Activated CD4-positive, alpha-beta T cell treated with anti-CD3 and anti-CD28 coated beads, Interleukin-2, Interleukin-6, amounts not matched to agents 100 ng/mL and 50 ng/mL, durations not matched to agents 16 hours and 8 hours (primary cell): ENCODE measurements around the gene ASCC3.
"Not testable (repeated sequence)": the region's sequence is repeated elsewhere in the genome, so short reads cannot be mapped to it uniquely, and the experiment has no call there.

Experiments used
- DNase-seq: peaks from one replicate; pipeline ENCODE4 v3.0.0-alpha.2; 2020

ASCC3 gene

GRCh38 chr6:100712997-100713396, 168.1 kb downstream of the ASCC3 start:
- DNase-seq: no peak

- DNase-seq: no peak
These were observed 174.6 kb downstream of the ASCC3 start for GRCh38 chr6:100706491-100706890.

DNA sequence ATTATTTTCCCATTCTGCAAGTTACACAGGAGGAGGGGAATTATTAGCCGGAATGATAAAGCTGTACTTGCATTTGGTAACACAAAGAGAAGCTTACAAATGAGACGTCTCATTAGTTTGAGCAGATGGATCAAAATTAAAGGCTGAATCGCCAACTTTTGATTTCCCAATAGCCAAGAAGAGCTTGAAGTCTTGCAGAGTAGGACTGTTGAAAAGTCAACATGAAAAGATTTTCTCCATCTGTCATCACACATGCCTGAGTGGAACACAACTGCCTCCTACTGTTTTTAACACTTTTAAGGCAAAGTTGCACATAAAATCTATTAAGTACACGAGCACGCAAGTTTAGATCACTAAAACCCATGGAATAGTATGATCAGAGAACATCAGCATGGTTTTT, 176.2 kb downstream of the ASCC3 start:
- DNase-seq: no peak

DNA sequence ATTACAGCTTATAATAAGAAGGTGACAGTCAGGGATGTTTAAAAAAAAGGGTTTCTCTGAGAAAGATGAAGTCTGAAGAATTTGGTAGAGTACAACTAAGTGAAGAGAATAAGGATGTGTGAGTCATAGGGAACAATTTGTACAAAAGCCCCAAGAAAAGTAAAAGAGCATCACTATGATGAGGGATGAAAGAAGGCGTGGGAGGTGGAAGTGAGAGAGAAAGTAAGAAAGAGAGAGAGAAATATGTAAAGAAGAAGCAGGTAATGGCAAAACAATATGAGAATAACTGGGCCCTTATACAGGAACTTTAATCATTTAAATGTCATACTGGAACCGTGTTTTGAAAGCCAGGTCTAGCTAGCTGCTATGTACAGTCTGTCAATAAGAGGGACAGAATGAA, 179.4 kb downstream of the ASCC3 start:
- no peak for DNase-seq

- DNase-seq: no peak
These were observed 181.1 kb downstream of the ASCC3 start for GRCh38 chr6:100700009-100700408.

- no peak for DNase-seq
These were observed 185.7 kb downstream of the ASCC3 start for GRCh38 chr6:100695445-100695844.

DNA sequence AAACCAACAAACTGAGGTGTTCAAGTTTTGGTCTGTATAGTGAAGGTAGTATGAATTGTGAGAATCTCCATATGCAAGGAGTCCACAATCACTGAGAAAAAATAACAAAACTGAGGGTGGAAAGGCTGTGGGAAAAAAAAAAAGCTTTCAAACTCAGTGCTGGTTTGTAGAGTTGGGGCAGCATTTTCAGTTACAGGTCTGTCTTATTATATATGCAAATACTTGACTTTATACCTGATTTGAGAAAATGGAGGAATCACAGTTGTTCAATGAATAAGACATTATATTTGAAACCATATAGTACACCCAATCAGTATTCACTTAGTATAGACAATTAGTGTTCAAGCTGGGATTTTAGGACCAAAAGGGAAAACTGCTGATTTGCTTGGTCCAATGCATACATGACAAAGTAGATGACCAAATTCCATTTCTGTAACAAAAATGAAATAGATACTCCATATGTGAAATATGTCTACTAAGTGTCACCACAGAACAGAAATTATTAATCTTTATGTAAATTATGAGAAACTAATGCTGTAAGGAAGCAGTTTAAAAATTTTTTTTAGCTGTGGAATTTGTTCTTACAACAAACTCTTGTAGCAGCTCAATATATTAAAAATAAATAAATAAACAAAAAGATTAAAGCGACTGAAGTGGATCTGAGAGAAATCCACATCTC, 187.7 kb downstream of the ASCC3 start:
- no peak for DNase-seq

GRCh38 chr6:100691972-100692371, 189.2 kb downstream of the ASCC3 start:
- no peak for DNase-seq

- no peak for DNase-seq
These were observed 194.9 kb downstream of the ASCC3 start for GRCh38 chr6:100686216-100686615.

DNA sequence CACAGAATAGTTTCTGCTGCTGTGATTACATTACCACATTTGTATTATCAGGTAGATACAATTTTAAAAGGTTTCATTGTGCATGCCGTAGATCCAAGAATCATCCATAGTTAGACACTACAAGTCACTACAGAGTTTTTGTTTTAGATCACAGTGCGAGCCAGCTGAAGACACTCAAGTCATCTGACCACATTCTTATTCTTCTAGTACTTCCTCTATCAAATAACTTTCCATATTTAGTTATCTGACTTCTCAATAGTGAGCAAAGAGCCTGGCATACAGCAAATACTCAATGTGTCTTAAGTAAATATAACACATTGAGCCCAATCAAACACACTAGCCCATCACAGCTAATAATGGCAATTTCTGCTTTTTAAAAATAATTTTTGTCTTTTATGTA, 195.4 kb downstream of the ASCC3 start:
- DNase-seq: no peak

DNA sequence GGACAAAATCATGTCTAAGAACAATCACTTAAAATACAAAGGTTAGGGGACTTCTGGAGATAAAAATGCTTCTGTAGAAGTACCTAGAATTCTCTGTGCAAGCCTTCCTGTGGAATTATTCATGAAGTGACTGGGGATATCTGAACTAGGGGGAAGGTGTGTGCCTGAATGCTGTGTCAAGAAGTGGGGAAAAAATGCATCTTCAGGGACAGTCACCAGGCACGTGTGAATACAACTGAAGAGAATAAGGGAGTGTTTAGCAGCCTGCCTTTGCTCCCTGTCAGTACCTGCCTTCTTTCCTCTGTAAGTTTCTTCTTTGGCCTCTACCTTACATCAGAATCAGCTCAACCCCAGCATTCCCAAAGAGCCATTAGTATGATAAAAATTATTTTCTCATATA, 201.0 kb downstream of the ASCC3 start:
- DNase-seq: no peak

DNA sequence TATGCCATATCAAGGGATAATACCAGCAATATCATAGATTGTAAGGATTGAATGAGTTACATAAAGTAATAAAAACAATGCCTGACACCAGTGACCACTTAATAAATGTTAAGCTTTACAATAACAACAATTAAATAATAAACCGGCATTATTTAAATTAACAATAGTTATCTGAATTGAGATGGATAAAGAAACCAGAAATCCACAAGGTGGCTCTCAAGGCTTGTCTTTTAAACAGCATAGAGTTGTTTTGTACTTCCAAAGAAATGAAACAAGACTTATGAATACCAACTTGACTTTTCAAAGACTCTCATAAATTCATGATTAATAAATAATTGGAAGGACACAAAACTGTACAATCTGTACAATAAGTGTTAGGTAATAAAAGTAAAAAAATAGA, 203.1 kb downstream of the ASCC3 start:
- no peak for DNase-seq

DNA sequence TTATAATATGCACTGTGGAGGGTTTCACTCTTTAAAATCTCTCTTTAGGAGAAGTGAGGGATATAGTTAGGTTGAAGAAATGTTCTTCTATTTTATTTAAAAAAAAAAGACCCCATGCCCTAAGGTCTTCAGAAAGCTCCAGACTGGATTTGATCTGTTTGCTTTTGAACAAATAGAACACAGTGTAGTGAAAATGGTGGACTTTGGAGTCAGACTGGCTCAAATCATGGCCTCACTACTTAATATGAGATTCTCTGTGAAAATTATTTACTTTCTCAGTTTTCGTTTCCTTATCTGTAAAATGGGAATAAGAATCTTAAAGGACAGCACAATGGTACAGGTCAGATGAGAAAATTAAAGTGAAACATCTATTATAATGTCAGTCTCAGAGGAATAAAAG, 203.9 kb downstream of the ASCC3 start:
- DNase-seq: no peak

DNA sequence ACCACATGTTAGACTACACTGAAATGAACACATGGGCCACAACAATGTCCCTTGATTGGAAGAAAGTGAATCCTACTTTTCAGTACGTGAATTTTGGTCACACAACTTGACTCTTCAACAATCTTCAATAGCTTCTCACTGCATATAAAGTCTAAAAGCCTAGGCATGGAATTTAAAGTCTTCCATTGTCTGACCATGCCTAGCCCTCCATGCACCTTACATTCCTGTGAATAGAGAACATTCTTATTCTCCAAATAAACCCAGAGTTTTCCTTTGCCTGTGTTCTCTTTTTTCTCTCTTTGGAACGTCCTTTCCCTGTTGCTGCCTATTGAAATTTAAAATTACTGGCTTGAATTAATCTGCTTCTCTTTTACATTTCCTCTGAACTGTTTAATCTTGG, 207.5 kb downstream of the ASCC3 start:
- no peak for DNase-seq

DNA sequence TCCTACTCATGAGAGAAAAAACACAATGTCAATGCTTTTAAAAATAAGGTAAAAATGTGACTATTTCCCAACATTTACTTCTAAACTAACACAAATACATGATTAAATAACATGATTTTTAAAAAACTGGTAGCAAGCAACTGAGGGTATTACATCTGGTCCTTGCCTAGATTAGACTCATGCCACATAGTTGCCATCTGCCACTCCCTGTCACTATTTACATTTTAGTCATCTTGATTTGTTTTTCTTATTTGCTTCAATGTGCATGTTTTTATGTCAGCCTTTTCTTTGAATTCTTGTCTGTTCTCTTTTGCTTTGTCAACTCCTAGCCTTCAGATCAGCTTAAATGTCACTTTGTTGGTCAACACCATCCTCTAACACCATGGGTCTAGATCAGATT, 209.4 kb downstream of the ASCC3 start:
- DNase-seq: no peak

- DNase-seq: no peak
These were observed 211.1 kb downstream of the ASCC3 start for GRCh38 chr6:100670056-100670455.

DNA sequence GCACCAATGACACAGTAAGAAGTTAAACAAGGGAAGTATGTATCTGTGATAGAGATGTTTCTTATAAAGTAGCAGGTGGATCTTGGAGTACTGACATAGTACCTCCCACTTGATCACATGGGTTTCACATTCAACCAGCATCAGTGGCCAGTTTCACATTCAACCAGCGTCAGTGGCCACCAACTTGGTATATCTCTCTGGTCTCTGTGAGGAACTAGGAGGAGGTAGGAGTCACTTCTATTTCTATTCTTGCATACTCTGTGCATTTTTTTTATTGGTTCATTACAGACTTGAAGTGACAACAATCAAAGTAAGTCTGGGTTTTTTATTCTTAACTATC, 216.1 kb downstream of the ASCC3 start:
- DNase-seq: peak; percentile 18

GRCh38 chr6:100664274-100665040, 216.7 kb downstream of the ASCC3 start:
- DNase-seq: peak; percentile 29

DNA sequence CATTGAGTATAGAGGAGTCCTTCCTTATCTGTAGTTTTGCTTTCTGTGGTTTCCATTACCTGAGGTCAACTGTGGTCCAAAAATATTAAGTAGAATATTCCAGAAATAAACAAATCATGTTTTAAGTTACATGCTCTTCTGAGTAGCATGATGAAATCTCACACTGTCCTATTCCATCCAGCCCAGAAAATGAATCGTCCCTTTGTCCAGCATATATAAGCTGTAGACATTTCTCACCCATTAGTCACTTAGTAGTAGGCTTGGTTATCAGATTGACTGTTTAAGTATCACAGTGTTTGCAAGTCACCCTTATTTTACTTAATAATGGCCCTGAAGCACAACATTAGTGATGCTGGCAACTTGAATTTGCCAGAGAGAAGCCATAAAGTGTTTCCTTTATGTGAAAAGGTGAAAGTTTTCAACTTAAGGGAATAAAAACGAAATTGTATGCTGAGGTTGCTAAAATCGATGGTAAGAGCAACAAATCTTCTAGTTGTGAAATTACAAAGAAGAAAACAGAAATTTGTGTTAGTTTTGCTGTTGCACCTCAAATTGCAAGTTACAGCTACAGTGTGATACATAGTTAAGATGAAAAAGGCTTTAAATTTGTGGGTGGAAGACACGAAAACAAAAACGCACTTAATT, 217.8 kb downstream of the ASCC3 start:
- no peak for DNase-seq

GRCh38 chr6:100662264-100662663, 218.9 kb downstream of the ASCC3 start:
- no peak for DNase-seq

- no peak for DNase-seq
These were observed 222.6 kb downstream of the ASCC3 start for GRCh38 chr6:100658486-100658885.

DNA sequence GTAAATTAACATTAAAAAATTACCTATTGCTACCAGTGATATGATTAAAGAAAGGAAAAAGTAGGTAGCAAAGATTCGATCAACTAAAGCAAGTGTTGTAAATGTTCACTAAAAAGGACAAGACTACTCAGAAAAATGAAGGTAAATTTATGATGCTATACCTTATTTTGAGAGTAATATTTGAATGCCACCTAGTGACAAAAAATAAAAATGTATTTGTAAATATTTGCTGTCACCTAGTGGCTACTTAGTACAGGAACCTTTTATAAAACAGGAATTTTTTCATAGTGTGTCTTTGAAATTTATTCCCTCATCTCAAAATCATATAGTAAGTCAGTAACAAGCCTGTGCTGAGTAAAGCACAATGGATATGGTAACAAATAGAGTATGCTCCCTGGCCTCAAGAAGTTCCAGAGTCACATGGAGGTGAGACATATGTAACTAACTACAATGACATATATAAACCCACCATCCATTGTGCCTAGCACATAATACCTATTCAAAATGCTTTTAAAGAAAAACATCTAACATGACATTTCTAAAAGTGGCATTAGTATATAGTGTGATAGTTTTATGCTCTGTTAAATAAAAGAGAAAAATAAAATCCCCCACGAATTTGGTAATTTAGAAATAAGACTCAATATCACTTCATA, 223.3 kb downstream of the ASCC3 start:
- no peak for DNase-seq

- DNase-seq: not testable (repeated sequence)
These were observed 240.0 kb downstream of the ASCC3 start for GRCh38 chr6:100641147-100641546.
